Ishikawa (cell line): ENCODE results near the gene PTPRN2.

Source experiments
- CEBPB ChIP-seq: IDR thresholded peaks from 2 replicates; pipeline ENCODE4 v1.6.1; 2012
- CREB1 ChIP-seq: IDR thresholded peaks from 2 replicates; pipeline ENCODE4 v1.6.1; 2012; ENCODE audit warnings: low read depth
- EGR1 ChIP-seq: IDR thresholded peaks from 2 replicates; pipeline ENCODE4 v1.6.1; 2012
- EP300 ChIP-seq: IDR thresholded peaks from 2 replicates; pipeline ENCODE4 v1.6.1; 2012; ENCODE audit warnings: borderline replicate concordance
- FOXM1 ChIP-seq: IDR thresholded peaks from 2 replicates; pipeline ENCODE4 v1.6.1; 2012; ENCODE audit warnings: low read depth, borderline replicate concordance
- NFIC ChIP-seq: IDR thresholded peaks from 2 replicates; pipeline ENCODE4 v1.6.1; 2012
- RAD21 ChIP-seq: IDR thresholded peaks from 2 replicates; pipeline ENCODE4 v1.6.1; 2012; ENCODE audit warnings: low read depth
- TAF1 ChIP-seq: IDR thresholded peaks from 2 replicates; pipeline ENCODE4 v1.6.1; 2012; ENCODE audit warnings: low read depth, mild to moderate bottlenecking
- TCF12 ChIP-seq: IDR thresholded peaks from 2 replicates; pipeline ENCODE4 v1.6.1; 2012; ENCODE audit warnings: low read depth
- TEAD4 ChIP-seq: IDR thresholded peaks from 2 replicates; pipeline ENCODE4 v1.6.1; 2012
- YY1 ChIP-seq: IDR thresholded peaks from 2 replicates; pipeline ENCODE4 v1.6.1; 2012; ENCODE audit warnings: low read depth
- ZBTB7A ChIP-seq: IDR thresholded peaks from 2 replicates; pipeline ENCODE4 v1.6.1; 2012; ENCODE audit warnings: low read depth
- TF ChIP-seq, protein P1 (sequence below): IDR thresholded peaks from 2 replicates; pipeline ENCODE4 v1.6.1; 2012; ENCODE audit warnings: low read depth, mild to moderate bottlenecking
- TF ChIP-seq, protein P2 (sequence below): IDR thresholded peaks from 2 replicates; pipeline ENCODE4 v1.6.1; 2012
- TF ChIP-seq, protein P3 (sequence below): IDR thresholded peaks from 2 replicates; pipeline ENCODE4 v1.6.1; 2012

Gene PTPRN2

DNA sequence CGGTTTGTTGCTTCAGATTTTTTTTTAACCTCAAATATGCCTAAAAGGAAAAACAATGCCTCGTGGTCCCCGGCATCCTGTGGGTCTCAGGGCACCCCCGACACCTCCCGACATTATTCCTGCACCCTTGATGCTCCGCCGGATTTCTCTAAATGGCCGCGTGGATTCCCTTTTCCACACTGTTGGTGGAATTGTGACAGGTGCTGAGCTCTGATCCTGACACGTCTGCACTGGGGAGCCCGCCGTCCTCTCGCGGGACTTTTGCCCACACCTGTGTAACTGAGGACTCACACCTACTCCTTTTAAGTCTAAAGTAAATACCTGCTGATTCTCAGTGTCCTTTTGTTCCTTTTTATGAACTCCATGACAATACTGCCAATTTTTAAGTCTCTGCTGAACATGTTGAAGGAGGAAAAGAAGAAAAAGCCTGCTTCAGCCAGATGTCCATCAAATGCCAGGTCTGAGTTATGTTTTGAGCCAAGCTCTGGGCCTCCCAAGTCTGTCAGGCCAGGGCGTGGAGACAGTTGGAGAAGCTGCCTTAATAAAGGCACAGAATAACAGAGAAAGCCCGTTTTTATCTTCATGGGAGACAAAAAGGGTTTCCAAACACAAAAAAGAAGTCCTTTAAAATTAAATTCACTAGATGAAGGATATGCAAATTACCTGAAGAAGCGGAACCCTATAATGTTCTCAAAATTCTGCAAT, 682.6 kb downstream of the PTPRN2 start:
- TF ChIP-seq RAD21 (no peak), TAF1 (no peak), TEAD4 (no peak), ZBTB7A (no peak)
- TF ChIP-seq, protein P1, sequence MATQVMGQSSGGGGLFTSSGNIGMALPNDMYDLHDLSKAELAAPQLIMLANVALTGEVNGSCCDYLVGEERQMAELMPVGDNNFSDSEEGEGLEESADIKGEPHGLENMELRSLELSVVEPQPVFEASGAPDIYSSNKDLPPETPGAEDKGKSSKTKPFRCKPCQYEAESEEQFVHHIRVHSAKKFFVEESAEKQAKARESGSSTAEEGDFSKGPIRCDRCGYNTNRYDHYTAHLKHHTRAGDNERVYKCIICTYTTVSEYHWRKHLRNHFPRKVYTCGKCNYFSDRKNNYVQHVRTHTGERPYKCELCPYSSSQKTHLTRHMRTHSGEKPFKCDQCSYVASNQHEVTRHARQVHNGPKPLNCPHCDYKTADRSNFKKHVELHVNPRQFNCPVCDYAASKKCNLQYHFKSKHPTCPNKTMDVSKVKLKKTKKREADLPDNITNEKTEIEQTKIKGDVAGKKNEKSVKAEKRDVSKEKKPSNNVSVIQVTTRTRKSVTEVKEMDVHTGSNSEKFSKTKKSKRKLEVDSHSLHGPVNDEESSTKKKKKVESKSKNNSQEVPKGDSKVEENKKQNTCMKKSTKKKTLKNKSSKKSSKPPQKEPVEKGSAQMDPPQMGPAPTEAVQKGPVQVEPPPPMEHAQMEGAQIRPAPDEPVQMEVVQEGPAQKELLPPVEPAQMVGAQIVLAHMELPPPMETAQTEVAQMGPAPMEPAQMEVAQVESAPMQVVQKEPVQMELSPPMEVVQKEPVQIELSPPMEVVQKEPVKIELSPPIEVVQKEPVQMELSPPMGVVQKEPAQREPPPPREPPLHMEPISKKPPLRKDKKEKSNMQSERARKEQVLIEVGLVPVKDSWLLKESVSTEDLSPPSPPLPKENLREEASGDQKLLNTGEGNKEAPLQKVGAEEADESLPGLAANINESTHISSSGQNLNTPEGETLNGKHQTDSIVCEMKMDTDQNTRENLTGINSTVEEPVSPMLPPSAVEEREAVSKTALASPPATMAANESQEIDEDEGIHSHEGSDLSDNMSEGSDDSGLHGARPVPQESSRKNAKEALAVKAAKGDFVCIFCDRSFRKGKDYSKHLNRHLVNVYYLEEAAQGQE: no peak
- TF ChIP-seq, protein P2, sequence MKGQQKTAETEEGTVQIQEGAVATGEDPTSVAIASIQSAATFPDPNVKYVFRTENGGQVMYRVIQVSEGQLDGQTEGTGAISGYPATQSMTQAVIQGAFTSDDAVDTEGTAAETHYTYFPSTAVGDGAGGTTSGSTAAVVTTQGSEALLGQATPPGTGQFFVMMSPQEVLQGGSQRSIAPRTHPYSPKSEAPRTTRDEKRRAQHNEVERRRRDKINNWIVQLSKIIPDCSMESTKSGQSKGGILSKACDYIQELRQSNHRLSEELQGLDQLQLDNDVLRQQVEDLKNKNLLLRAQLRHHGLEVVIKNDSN: no peak

DNA sequence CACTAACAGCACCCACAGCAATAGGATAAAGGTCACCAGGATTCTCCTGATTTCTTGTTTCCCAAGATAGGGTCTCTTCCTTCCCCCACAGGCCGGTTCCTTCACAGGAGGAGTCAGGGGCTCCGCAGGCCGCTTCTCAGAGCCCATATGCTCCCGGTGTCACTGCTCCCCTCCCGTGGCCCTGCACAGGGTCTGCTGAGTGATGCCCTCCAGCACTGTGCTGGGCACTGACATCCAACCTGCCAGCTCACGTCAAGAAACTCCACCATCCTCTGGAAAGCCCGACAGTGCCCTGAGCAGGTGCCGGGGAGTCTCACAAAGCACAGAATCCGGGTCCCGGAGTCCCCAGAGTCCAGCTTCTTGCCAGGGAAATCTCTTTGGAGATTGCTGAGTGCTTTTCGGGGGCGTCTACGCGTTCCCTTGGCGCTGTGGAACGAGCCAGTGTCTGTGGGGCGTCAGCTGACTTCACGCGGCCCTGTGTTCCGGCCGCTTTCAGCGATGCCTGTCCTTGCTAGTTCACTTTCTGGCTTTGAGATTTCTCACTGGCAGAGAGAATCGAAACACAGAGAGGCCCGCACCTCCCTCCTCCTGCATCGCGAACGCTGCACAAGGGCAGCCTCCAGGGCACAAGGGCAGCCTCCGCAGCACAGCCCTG, 683.3 kb downstream of the PTPRN2 start:
- no peak for TF ChIP-seq RAD21

DNA sequence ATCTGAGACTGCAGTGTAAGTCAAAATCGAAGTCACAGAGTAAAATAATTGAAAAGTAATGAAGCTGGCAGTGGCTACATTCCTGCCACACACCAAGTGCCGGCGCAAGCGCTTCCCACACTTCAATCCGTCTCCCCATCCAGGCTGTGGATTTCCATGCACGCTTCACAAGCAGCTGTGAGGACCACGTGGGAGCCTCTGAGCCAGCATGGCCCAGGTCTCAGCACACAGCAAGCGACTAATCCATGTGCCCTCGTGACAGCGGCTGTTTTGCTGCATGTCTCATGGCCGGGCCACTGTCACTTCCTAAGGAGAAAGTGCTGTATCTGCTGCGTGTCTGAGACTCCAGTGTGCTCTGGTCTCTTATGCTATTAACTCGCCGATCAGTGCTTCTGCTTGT, 683.9 kb downstream of the PTPRN2 start:
- TF ChIP-seq EP300 (no peak), NFIC (no peak), TCF12 (no peak), CEBPB (no peak), CREB1 (no peak), TAF1 (no peak), FOXM1 (no peak), RAD21 (no peak), TEAD4 (no peak), EGR1 (no peak), ZBTB7A (no peak), YY1 (no peak)
- TF ChIP-seq, protein P2: no peak
- TF ChIP-seq, protein P1: no peak
- TF ChIP-seq, protein P3, sequence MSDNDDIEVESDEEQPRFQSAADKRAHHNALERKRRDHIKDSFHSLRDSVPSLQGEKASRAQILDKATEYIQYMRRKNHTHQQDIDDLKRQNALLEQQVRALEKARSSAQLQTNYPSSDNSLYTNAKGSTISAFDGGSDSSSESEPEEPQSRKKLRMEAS: no peak

DNA sequence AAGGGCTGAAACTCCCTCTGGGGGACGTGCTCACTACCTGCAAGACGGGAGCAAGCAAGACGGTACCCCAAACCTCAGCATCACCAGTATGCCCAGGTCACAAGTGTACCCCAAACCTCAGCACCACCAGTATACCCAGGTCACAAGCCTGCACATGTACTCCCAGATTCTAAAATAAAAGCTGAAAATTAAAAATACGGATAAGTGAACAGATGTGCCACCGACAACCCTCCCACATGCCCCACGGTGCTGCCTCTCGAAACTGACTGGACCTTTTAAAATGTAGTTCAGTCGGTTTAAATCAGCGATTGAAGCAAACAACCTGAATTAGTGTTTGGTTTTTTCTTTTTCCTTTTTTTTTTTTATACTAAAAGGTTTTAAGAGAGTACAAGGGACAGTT, 684.3 kb downstream of the PTPRN2 start:
- TF ChIP-seq, protein P1: no peak
- TF ChIP-seq YY1 (no peak), RAD21 (no peak), ZBTB7A (no peak), TEAD4 (no peak), TCF12 (no peak), CREB1 (no peak)
- TF ChIP-seq, protein P2: no peak
- TF ChIP-seq, protein P3: no peak
